ACHN (cell line): ENCODE results near the gene SVEP1.
A peak's percentile ranks its signal among the peaks of the same experiment; 100 is the strongest.

Source experiments
- DNase-seq: peaks from one replicate; pipeline ENCODE4 v3.0.0-alpha.2; 2015
- in situ Hi-C: cut with HindIII; loops from 2 replicates; pipeline ENCODE4 v1.10.0; 2017; ENCODE audit warnings: low sequenced_read_pairs, low pct_ligation_motif_present, low pct_unique_long_range_greater_than_20kb

The SVEP1 gene

DNA sequence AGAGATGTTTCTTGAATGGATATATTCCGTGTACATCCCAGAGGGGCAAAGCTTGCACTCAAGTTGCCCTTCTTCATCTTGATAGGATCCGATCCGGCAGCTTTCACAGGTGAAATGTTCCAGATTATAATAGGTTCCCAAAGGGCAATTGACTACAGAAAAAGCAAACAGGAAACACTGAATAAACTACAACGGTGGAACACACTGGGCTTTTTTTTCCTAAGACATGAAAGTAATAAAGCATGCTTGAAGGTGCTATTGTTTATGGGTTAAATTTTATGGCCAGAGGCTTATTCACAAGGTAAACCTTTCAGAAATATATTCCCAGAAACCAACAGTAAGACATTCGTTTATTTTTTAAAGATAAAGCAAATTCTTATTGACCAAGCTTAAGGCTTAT, 110.6 kb downstream of the SVEP1 start:
- in situ Hi-C loops = no loop called here
- DNase-seq = no peak

DNA sequence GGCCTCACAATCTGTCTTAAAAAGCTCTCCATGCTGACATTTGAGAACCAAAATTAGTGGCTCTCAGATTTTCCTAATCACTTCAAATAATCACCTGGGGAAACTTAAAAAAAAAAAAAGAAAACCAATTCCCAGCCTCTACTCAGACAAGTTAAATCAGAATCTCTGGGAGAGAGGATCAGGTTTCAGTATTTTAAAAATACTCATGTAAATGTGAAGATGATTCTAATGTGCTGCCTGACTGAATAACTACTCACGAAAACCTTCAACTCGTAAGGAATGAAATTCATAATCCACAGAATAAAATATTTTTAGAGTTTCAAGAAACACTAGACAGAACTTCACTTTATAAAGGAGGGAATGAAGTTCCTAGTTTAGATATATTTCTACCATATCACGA, 114.4 kb downstream of the SVEP1 start:
- in situ Hi-C loops = no loop called here
- DNase-seq = no peak

DNA sequence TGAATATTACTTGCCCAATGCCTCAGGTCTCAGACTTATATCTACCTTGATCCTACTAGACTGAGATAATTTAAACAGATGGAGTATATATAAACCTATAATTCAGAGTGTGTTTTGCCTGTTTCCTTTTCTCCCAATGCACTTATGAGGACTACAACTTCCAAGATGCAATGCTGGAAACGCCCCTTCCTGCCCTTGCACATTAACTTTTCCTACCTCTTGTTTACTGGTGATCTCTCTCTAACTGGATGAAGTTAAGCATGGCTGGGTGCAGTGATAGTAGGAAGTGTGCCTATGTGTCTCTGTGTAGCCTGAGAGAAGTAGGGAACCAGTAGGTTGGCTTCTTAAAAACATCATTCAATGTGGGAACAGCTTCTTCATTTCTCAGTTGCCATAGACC, 115.2 kb downstream of the SVEP1 start:
- in situ Hi-C loops = no loop called here
- no peak for DNase-seq

DNA sequence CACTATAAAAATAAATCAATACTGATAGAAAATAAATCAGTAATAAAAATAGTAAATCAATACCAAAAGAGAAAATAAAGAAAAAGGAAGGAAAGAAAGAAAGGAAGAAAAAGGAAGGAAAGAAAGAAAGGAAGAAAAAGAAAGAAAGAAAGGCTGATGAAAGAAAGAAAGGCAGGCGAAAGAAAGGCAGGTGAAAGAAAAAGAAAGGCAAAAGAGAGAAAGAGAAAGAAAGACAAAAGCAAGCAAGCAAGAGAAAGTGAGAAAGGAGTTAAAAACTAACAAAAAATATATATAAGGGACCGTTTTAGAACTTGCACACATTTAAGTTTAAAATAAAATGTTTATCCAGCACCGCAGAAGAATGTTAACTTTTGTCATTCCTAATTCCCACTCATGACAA, 116.0 kb downstream of the SVEP1 start:
- in situ Hi-C loops = no loop called here
- DNase-seq = no peak

DNA sequence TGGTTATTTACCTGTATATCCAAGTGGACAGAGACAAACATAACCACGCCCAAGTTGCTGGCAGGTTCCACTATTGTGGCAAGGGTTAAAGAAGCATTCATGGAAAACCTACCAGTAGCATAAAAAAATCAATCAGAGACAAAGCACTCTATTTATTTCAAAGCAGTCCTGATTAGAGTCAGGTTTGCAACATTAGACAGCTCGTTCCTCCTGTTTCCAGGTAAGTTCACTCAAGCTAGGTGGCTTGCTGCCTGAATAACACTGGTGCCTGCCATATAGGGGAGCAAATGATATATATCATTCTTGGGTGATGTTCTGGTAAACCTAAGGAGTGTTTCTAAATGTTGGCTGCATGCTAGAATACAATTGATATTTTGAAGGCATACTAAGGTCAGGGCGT, 122.3 kb downstream of the SVEP1 start:
- in situ Hi-C loops = no loop called here

DNA sequence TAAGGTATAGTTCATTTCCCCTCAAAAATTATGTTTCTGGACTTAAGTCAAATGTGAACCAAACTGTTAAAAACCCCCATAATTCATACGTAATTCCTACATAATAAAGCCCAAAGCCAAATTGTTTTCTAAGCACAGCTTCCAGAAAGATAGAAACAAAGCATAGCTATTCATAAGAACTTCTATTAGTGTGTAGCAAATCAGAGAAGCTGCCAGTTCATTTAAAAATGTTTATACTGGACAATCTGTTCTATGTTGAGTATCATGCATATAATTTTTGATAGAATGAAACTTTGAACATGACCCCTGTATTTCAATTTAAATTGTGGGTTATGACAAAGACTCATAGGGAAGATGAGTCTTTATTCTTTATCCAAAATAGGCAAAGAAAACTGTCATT, 122.9 kb downstream of the SVEP1 start:
- in situ Hi-C loops = no loop called here
- no peak for DNase-seq

More for the DNA sequence above, 122.3 kb downstream of the SVEP1 start:
- no peak for DNase-seq

DNA sequence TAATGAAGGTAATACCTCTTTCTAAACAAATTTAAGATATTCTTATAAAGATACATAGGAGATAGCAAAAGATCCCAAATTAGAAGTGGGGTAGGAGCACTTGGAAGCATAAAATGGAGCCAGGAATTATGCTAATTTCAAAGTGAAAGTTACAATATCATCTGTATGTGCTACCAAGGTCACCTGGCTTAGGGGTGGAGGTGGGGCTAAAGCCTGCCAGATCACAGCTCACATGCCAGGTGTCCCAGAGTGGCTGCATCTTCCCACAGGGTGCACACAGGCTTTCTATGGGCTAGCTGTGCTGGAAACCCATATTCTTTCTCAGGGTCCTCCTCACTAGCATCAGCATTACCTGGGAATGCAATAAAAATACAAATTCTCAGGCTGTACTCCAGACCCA, 123.7 kb downstream of the SVEP1 start:
- in situ Hi-C loops = no loop called here
- DNase-seq = no peak

DNA sequence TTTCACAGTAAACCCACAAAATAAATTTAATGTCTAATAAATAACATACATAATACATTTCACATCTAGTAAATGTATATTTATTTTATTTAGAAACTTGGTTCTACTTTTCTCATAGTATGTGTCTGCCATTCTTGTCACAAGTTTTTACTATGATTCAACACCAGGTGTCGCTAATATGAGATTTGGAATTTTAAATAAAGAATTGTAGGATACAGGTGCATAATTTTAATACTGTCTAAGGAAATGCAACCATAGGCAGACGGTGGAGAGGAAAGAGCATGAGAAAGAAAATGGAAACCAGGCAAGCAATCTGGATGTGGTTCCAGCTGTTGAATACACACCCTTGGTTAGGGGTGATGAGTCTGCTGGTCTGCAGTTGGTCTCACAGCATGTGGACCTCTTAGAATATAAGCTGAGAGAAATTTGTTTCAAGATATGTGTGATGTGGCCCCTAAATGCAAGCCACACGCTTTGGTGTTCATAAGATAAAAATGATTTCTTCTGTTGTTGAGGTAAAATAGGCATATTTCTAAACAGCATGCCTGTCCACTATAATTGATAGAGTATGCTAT, 127.2 kb downstream of the SVEP1 start:
- DNase-seq = peak; percentile 18
- in situ Hi-C loops = no loop called here

DNA sequence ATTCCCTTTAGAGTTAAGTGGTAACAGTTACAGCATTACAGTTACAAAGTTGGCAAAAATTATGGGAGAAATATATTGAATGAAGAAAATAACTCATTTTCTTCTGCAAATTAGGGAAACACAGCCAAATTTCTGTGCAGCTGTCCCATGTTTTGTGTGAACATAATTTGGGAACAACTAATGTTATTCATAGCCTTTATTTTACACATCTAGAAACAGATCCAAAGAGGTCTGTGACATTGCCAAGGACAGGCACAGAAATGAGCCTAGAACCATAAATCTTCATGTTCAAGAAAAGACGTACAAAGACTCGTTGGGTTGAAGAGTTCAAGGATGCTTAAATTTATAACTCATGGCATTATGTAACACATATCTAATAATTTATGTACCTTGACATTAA, 127.8 kb downstream of the SVEP1 start:
- in situ Hi-C loops = no loop called here
- DNase-seq = no peak

DNA sequence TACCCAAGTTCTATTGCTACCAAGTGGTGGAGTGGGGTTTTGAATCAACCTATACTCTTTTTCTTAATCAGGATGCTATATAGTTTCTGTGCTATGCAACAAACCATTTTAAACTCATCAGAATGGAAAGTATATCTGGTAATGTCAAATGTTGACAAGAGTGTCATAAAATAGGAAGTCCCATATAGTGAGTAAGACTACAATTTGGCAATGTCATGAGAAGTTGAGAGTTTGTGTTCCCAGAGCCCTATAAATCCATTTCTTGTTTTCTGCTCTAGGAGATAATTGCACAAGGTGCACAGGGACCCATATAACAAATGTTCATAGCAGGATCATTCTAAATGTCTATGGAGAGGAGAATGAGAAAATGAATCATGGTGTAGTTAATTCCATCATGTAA, 132.1 kb downstream of the SVEP1 start:
- DNase-seq = no peak
- in situ Hi-C loops = no loop called here

DNA sequence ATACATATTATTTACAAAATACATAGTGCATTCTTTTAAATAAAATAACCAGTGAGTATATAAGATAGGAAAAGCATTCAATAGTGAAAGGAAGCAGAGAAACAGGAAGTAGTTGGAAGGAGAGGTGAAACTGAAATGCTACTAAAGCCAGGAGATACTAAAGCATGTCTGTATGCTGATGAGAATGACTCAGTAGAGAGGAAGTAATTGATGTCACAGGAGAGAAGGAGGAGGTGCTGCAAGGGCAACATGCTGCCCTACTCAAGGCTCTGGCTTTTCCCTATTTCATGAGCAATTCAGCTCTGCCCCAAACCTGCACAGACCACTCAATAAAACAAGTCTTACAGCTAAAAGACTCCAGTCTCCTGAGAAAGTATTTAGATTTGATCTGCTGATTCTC, 133.4 kb downstream of the SVEP1 start:
- DNase-seq = no peak
- in situ Hi-C loops = no loop called here

DNA sequence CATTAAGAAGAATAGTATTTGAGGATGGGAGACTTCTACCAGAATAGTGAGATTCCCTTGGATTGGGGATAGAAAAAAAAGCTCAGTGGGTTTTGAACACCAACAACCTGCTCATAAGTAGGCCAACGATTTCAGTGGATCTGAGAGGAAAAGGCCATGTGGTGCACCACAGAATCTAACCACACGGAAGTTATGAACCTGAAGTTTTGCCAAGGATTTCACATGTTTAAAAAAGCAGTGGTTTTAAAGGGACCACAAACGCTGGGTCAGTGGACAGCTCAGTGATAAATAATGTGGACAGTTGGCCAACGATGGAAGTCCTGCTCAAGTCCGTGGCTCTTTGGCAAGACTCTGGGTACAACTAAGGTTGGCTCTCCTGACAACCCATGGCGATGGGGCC, 134.6 kb downstream of the SVEP1 start:
- no peak for DNase-seq

DNA sequence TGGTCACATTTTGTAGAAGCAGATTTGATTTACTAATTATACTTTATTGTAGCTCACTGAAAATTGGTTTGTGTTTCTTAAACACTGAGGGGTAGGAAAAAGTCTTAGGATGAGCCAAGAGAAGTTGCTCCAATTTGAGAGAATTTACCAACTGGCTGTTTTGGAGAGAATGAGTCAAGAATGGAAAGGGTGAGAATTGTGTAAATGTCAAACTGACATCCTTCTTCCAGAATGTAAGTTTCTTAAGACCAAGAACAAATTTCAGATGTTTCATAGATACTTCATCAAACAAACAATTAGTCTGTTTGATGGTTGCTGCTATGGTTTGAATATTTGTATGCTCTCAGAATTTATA, 135.7 kb downstream of the SVEP1 start:
- in situ Hi-C loops = no loop called here
- no peak for DNase-seq

More for the DNA sequence above, 134.6 kb downstream of the SVEP1 start:
- in situ Hi-C loops = no loop called here

DNA sequence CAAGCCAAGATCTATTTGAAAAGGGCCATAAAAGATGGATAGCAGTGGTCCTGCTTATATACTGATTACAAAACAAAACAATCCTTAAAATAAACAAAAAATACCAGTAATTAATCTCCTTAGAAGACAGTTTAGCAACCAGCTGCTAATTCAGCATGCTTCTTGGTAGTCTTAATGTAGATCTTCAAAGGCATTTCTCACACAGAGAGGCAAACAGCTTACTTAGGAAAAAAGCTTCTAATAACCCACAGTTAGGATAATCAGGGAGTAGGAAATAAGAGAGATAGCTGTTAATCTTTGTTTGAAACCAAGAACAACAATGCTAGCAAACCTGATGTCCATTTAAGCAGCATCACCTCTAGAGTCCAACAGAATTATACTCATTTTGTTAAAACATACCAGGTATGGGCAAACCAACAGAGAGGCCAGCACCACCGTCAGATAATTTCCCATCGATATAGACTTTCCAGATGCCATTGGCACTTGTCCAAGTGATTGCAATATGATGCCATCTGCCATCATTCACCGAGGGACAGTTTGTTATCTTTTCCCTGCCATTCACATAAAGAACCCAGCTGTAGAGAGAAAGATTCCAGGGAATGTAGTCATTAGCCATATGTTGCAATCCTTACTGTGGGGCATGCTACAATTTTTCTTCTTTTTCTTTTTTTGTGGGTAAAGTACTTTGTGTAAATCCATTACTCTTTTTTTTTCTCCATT, 136.2 kb downstream of the SVEP1 start:
- in situ Hi-C loops = no loop called here
- no peak for DNase-seq

DNA sequence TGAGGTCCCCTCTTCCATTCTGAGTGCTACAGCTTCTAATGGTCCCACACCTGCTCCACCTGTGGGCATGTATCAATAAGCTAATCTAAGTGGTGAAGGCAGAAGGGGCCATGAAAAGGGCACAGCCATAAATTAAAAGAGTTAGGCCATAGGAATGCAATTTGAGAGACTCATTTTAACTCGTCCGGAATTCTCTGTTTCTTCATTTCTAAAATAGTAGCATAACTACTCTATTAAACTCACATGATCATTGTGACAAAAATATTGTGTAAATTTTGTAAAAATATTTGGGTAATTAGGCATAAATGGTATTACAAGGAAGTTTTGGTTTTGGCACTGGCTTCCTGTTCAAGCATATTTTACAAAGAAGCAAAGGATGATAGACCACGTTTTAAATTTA, 138.7 kb downstream of the SVEP1 start:
- in situ Hi-C loops = no loop called here
- DNase-seq = no peak

DNA sequence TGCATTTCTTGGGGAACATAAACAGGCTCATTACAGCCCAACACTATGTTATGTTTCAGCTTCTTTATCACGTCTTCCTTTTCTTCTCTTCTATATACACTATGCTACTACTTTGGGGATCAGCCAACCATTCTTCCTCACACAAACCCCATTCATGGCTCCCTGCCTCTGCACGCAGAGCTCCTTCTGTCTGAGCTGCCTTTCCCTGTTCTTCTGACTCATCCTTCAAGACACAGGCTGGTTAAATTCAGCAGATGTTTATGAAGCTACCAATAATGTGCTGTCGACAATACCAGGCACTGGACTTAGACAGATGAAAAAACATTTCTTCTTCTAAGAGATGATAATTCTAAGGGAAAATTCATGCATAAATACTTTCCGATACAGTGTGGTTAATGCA, 139.4 kb downstream of the SVEP1 start:
- in situ Hi-C loops = no loop called here
- no peak for DNase-seq

DNA sequence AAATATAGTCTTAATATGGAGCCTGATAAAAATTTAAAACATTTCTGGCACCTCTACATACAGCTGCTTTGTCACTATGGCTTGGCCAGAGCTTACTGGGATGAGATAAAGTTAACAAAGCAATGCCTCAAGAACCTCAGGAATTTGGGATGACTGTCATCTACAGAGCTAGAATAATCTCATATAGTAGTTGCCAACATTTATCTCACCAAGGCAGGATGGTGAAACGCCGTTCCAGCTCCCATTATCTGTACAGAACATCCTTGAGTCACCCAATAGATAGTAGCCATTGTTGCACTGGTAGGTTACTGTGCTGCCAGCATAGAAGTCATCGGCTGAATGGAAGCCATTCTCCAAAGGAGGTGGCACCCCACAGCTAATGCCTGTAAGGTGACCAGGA, 147.3 kb downstream of the SVEP1 start:
- in situ Hi-C loops = no loop called here
- no peak for DNase-seq

DNA sequence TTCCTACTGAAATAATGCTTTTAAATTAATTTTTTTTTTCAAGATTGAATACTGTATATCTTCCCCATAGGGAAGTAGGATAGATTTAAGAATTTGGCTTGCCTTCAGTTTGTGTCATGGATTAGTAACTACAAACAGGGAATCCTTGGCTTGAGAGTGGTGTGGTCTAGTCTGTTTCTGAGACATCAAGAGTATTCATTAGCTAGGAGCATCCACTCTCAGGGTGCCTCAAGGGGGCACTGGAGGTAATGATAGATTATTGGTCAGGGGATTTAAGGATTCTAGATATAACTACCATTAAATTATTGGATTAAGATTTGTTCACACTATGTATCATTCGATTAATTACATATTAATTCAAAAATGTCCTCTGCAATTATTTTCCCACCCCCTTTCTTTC, 150.1 kb downstream of the SVEP1 start:
- in situ Hi-C loops = no loop called here
- DNase-seq = no peak

DNA sequence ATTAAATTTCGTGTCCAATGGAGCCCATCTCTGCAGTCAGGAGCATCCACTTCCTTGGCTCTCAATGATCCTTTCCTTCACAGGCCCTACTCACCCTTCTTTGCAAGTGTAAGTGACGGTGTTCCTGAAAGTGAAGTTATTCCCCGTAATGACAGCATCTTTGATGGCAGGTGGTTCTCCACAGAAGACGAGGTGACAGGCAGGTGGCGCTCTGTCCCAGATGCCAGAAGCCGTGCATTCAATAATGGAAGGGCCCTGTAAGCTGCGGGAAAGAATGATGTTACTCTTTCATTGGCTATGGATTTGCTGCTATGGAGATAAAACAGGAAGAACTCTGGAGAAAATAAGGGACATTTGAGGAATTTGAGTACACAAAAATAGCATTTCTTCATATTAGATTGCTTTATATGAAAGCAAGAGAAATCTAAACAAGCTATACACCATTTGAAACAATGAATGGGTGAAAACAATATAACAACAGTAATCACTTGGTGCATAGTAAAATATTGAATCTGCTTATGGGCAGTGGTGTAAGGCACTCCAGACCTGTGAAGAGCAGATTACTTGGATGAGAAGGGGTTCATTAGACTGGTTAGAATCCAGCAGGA, 151.9 kb downstream of the SVEP1 start:
- peak; percentile 42 for DNase-seq
- in situ Hi-C loops = no loop called here

DNA sequence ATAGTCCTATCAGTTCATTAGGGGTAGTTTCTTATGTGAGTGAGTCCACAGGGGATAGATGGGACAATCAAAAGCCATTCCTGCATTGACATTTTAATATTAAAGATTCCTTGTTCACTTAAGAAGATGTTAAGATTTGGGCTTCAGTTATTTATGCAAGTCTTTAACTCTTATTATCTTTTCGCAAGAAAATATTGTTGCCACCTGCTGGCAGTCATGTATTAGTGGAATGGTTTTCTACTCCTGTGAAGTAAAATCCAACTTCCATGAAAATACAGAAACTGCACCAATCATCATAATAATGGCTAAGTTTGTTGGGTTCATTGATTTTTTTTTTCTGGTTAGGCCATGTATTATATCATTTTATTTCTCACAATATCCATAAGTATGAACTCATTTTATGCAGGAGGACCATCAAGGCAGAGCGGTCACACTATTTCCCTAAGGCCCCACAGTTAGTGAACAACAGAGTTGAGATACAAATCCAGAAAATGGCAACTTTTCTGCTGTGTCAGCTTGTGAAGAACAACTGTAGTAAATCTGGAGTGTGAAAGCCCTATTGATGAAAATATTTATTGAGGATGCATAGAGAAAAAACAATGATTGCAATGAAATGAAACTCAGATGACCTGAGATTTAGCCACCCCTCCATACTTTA, 153.4 kb downstream of the SVEP1 start:
- DNase-seq = peak; percentile 14
- in situ Hi-C loops = no loop called here
